Inflammatory macrophage (primary cell): ENCODE results near the gene RELT.

Source experiments
- DNase-seq, 2 donors: peaks; one replicate each; pipeline ENCODE4 v3.0.0-alpha.2; 2020 to 2022

Gene RELT

GRCh38 chr11:73439002-73439843 lies 63.0 kb downstream of the RELT start:
- DNase-seq = no peak

- DNase-seq = no peak
These were observed 69.8 kb downstream of the RELT start for GRCh38 chr11:73445980-73446379.

DNA sequence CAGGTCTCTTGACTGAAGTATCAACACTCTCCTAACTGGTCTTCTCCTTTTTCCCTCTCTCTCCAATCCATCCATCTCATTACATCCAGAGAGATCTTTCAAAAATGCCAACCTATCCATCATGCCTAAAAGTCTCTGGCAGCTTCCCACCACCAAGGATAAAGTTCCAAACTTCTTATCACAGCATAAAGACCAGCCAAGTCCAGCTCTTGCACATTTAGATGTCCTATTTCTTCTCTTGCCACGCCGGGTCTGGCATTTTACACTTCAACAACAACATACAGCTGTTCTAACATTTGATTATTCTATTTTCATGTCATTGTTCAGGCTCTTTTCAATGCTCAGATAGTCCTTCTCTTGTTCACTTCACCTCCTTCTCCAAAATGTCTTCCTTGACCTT lies 70.6 kb downstream of the RELT start:
- DNase-seq = no peak
